ENCODE measurements around the gene GRWD1.

GRWD1 gene

GRCh38 chr19:48465215-48465614 lies 19.4 kb downstream of the GRWD1 start:
- H3K9me3 ChIP-seq (ENCODE audit: low read length), result no peaks in the 10 kb centered on the region
- no peaks in the 10 kb centered on the region for H3K79me2 ChIP-seq (ENCODE audit: insufficient read depth, low read length)
- peaks cover 11% of the 10 kb centered on the region for H3K4me1 ChIP-seq (ENCODE audit: insufficient read depth, low read length, severe bottlenecking)
- H4K20me1 ChIP-seq (ENCODE audit: insufficient read depth, low read length), result no peaks in the 10 kb centered on the region
- H3K4me2 ChIP-seq (ENCODE audit: low read length), result no peak overlapping the region
- H3K27me3 ChIP-seq (ENCODE audit: insufficient read depth, low read length), result no peaks in the 10 kb centered on the region
- H3K9me2 ChIP-seq (ENCODE audit: low read depth, low read length), result no peaks in the 10 kb centered on the region
- H3K4me3 ChIP-seq (ENCODE audit: low read depth, low read length, poor library complexity, severe bottlenecking), result no peak overlapping the region
- H3K27ac ChIP-seq (ENCODE audit: low read depth, low read length, poor library complexity, severe bottlenecking), result no peak overlapping the region
- H3K36me3 ChIP-seq (ENCODE audit: insufficient read depth, low read length), result peaks cover 15% of the 10 kb centered on the region
- H3F3A ChIP-seq (ENCODE audit: insufficient read depth, low read length), result no peaks in the 10 kb centered on the region
- no peak overlapping the region for H2AFZ ChIP-seq (ENCODE audit: low read length)
- no peak overlapping the region for H3K9ac ChIP-seq (ENCODE audit: low read length)
- TF ChIP-seq EZH2 (IDR thresholded peaks at IDR 0.05; ENCODE audit: borderline replicate concordance, low read length) (no peak), CTCF (IDR thresholded peaks at IDR 0.05; ENCODE audit: low read length) (no peak)

DNA sequence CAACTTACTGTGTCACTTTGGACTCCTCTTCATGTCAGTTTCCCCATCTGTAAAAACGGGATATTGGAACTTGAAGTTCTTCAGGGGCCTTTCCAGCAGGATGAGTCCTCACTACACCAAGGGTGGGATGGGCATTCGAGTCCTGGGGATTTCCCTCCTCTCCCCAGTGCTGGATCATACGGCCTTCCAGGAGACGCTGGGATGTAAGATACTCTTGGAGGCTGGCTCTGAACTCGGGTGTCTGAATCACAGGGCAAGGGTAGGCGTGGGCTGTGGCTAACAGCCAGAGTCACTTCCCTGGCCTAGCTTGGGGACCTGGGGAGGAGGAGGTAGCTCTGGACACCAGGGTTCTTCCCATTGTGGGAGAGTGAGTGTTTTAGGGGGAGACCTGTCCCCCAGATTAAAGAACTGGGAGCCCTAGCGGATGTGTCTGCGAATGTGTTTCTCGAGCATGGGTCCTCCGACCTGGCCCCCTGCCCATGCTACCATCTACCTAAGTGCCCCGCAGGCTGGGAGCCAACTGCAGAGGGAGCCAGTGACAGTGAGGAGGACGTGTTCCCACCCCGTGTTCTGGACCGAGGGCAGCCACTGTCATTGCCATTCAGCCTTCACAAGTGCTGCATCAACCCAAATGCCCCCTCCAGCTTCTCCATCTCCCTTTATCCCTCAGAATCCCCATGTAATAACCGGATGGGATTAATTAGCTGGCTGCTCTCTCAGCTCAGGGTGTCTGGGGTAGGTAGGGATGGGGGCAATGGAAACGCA lies 21.0 kb downstream of the GRWD1 start:
- Histone ChIP-seq H3K4me2 (ENCODE audit: low read length) (no peak overlapping the region), H3K27me3 (ENCODE audit: insufficient read depth, low read length) (no peaks in the 10 kb centered on the region), H4K20me1 (ENCODE audit: insufficient read depth, low read length) (no peaks in the 10 kb centered on the region), H3K79me2 (ENCODE audit: insufficient read depth, low read length) (no peaks in the 10 kb centered on the region), H3K4me3 (ENCODE audit: low read depth, low read length, poor library complexity, severe bottlenecking) (no peak overlapping the region), H2AFZ (ENCODE audit: low read length) (no peak overlapping the region), H3K4me1 (ENCODE audit: insufficient read depth, low read length, severe bottlenecking) (peaks cover 12% of the 10 kb centered on the region), H3F3A (ENCODE audit: insufficient read depth, low read length) (no peaks in the 10 kb centered on the region), H3K9ac (ENCODE audit: low read length) (no peak overlapping the region), H3K36me3 (ENCODE audit: insufficient read depth, low read length) (peaks cover 18% of the 10 kb centered on the region), H3K27ac (ENCODE audit: low read depth, low read length, poor library complexity, severe bottlenecking) (no peak overlapping the region), H3K9me3 (ENCODE audit: low read length) (no peaks in the 10 kb centered on the region), H3K9me2 (ENCODE audit: low read depth, low read length) (no peaks in the 10 kb centered on the region)
- TF ChIP-seq EZH2 (IDR thresholded peaks at IDR 0.05; ENCODE audit: borderline replicate concordance, low read length) (no peak), CTCF (IDR thresholded peaks at IDR 0.05; ENCODE audit: low read length) (no peak)

DNA sequence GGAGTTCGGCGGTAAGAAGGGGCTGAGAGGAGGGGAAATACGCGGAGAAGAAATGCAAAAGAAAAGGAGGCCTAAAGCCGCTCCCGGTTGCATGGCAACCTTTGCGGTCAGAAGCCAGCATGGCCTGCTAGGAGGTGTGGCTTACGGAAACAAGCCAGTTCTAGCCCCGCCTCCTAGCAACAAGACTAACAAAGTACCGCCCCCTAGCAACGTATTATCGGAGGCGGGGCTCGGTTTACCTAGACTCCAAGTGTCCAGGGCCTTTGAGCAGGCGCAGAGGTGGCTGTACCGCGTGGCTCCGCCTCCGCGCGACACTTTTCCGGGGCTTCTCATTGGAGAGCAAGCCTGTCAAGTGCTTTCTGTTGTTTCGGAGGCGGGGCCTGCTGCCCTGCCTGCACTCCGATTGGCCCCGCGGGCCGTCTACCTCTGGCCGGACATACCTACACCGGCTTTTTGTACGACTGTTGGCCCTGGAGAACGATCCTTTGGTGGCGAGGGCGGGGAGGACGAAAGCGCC lies 23.0 kb downstream of the GRWD1 start:
- Histone ChIP-seq H3K27me3 (ENCODE audit: insufficient read depth, low read length) (no peaks in the 10 kb centered on the region), H3K9me3 (ENCODE audit: low read length) (no peaks in the 10 kb centered on the region), H3K9me2 (ENCODE audit: low read depth, low read length) (no peaks in the 10 kb centered on the region), H3K79me2 (ENCODE audit: insufficient read depth, low read length) (no peaks in the 10 kb centered on the region), H3K4me1 (ENCODE audit: insufficient read depth, low read length, severe bottlenecking) (peaks cover 12% of the 10 kb centered on the region), H4K20me1 (ENCODE audit: insufficient read depth, low read length) (no peaks in the 10 kb centered on the region), H3K36me3 (ENCODE audit: insufficient read depth, low read length) (peaks cover 26% of the 10 kb centered on the region; the same call in 1 of the 2 replicates), H3K4me2 (ENCODE audit: low read length) (peak overlapping the region; percentile 66), H3K9ac (ENCODE audit: low read length) (peak overlapping the region; percentile 84), H2AFZ (ENCODE audit: low read length) (no peak overlapping the region; the same call in 1 of the 2 replicates), H3K27ac (ENCODE audit: low read depth, low read length, poor library complexity, severe bottlenecking) (no peak overlapping the region), H3K4me3 (ENCODE audit: low read depth, low read length, poor library complexity, severe bottlenecking) (peak overlapping the region; percentile 80), H3F3A (ENCODE audit: insufficient read depth, low read length) (no peaks in the 10 kb centered on the region)
- no peak for TF ChIP-seq CTCF (IDR thresholded peaks at IDR 0.05; ENCODE audit: low read length)
- no peak for TF ChIP-seq EZH2 (IDR thresholded peaks at IDR 0.05; ENCODE audit: borderline replicate concordance, low read length)
